ENCODE data around the gene PRPF31.

PRPF31 gene

GRCh38 chr19:54109651-54110050, 5.9 kb upstream of the PRPF31 start:
- no peak for DNase-seq

- no peak for DNase-seq
Measured at GRCh38 chr19:54114340-54115108, 1.0 kb upstream of the PRPF31 start.

- no peak for DNase-seq
Measured at GRCh38 chr19:54121259-54121658, 5.7 kb downstream of the PRPF31 start.

- no peak for DNase-seq
Measured at GRCh38 chr19:54123682-54124081, 8.1 kb downstream of the PRPF31 start.

GRCh38 chr19:54124393-54124792, 8.8 kb downstream of the PRPF31 start:
- no peak for DNase-seq

GRCh38 chr19:54125713-54126112, 10.2 kb downstream of the PRPF31 start:
- no peak for DNase-seq

- no peak for DNase-seq
Measured at GRCh38 chr19:54127688-54128440, 12.3 kb downstream of the PRPF31 start.

GRCh38 chr19:54128441-54128725, 12.8 kb downstream of the PRPF31 start:
- DNase-seq, result no peak

GRCh38 chr19:54128796-54129616, 13.5 kb downstream of the PRPF31 start:
- no peak for DNase-seq

GRCh38 chr19:54129617-54129996, 14.1 kb downstream of the PRPF31 start:
- DNase-seq, result no peak

GRCh38 chr19:54133312-54133956, 17.9 kb downstream of the PRPF31 start:
- DNase-seq, result no peak

- DNase-seq, result no peak
Measured at GRCh38 chr19:54133957-54134590, 18.5 kb downstream of the PRPF31 start.

GRCh38 chr19:54136086-54136863, 20.7 kb downstream of the PRPF31 start:
- DNase-seq, result no peak

GRCh38 chr19:54136864-54137698, 21.5 kb downstream of the PRPF31 start:
- DNase-seq, result peak; percentile 100

GRCh38 chr19:54137699-54138488, 22.3 kb downstream of the PRPF31 start, which contains the start of gene CNOT3:
Gene CNOT3, plus strand, starts transcription at chr19:54137762. Its CDS starts 5,217 bp downstream, at chr19:54142979.
- DNase-seq, result no peak

- no peak for DNase-seq
Measured at GRCh38 chr19:54138489-54139256, 23.1 kb downstream of the PRPF31 start.

- no peak for DNase-seq
Measured at GRCh38 chr19:54141356-54141755, 25.8 kb downstream of the PRPF31 start.

GRCh38 chr19:54142166-54142780, 26.7 kb downstream of the PRPF31 start:
- no peak for DNase-seq
